GM21825 (cell line): Measurements from ENCODE around the gene KDM5B.
"Not testable (repeated sequence)": the region's sequence is repeated elsewhere in the genome, so short reads cannot be mapped to it uniquely, and the experiment has no call there.

Experiments used
- ATAC-seq: cut with Tn5 transposase; IDR thresholded peaks from one replicate; pipeline ENCODE4 v1.9.1; 2021; ENCODE audit warnings: mild to moderate bottlenecking, moderate library complexity; ENCODE audit not compliant: unreplicated experiment

KDM5B gene

DNA sequence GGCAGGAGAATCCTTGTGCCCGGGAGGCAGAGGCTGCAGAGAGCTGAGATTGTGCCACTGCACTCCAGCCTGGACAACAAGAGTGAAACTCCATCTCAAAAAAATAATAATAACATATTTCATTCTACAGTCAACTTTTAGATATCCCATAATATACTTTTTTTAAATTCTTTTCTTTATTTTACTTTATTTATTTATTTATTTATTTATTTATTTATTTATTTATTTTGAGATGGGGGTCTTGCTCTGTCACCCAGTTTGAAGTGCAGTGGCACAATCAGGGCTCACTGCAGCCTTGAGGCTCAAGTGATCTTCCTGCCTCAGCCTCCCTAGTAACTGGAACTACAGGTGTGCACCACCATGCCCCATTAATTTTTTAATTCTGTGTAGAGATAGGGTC lies 94.0 kb downstream of the KDM5B start:
- ATAC-seq, result not testable (repeated sequence)

DNA sequence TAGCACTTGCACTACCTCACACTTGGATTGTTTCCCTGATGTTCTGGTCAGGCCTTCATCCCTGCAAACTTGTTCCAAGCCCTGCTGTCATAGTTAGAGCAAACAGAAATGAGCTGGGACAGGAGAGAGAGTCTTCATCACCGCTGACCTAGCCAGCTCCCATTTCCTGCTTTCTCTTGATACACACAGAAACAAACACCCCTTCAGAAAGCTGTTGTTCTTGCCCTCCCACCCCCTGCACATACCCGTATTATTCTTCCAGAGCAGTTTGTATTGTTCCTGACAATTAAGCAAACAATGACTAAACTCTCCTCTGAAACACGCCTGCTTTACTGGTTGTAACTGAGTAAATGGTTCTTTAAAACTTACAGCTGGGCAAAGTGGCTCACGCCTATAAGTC lies 95.1 kb downstream of the KDM5B start:
- no peak for ATAC-seq

DNA sequence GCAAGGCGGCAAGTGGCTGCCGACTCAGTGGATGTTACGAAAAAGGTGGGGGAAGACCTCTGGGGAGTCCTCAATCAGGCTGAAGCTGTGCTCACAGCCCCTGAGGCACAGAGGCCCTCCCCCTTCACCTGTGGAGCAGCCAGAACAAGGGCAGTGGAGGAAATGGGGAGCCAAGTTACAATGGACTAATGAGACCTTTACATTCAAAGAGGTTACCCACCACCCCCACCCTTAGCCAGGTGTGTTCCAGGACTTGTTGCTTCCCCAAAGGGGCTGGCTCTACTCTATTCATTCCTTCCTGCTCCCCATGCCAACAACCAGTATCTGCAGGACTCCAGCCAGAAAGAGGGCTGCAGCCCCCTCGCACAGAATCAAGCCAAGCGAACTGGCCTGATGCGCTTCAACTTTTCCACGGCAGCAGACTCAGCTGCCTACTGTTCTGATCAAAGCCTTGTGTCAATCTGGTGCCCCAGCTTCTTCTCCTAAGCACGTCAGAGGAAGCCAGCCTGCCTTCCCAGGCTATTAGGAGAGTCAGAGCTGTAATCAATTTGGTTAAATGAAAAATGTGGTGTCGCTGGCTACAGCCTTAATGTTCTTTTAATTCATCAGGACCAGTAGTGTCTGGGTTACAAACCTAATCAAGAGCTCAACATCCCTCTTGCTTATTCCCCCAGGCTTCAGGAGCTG lies 96.1 kb downstream of the KDM5B start:
- ATAC-seq, result no peak

- ATAC-seq, result no peak
These were observed 97.9 kb downstream of the KDM5B start, which contains the start of gene SYT2 for GRCh38 chr1:202710070-202711045. Gene SYT2, minus strand, starts transcription at chr1:202710454. Its CDS starts 104,682 bp downstream, at chr1:202605772.

- no peak for ATAC-seq
These were observed 98.8 kb downstream of the KDM5B start for GRCh38 chr1:202709276-202710041.

- no peak for ATAC-seq
These were observed 99.6 kb downstream of the KDM5B start for GRCh38 chr1:202708456-202709275.

DNA sequence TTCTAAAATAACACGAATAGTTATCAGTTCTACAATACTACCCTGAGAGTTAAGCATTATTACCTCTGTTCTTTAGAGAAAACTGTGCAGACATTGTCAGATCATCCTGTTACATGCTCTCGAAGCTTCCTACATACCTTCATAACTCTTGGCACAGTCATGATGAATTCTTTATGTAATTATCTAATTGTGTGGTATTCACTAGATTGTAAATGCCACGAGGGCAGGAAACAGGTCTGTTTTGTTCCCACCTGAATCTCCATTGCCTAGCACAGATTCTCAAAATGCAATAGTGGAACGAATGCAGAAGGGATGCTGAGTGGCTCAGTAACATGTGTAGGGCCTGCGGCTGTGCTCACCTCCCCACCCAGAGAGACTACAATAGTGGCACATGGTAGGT lies 101.4 kb downstream of the KDM5B start:
- ATAC-seq, result no peak

GRCh38 chr1:202704601-202705000 lies 103.6 kb downstream of the KDM5B start:
- no peak for ATAC-seq

- no peak for ATAC-seq
These were observed 105.0 kb downstream of the KDM5B start for GRCh38 chr1:202703191-202703590.

- ATAC-seq, result no peak
These were observed 106.1 kb downstream of the KDM5B start for GRCh38 chr1:202702088-202702487.

- no peak for ATAC-seq
These were observed 107.0 kb downstream of the KDM5B start for GRCh38 chr1:202701200-202701599.

- ATAC-seq, result no peak
These were observed 108.2 kb downstream of the KDM5B start for GRCh38 chr1:202700061-202700460.

- ATAC-seq, result no peak
These were observed 109.9 kb downstream of the KDM5B start for GRCh38 chr1:202698276-202698675.

GRCh38 chr1:202697038-202697437 lies 111.2 kb downstream of the KDM5B start:
- ATAC-seq, result no peak

DNA sequence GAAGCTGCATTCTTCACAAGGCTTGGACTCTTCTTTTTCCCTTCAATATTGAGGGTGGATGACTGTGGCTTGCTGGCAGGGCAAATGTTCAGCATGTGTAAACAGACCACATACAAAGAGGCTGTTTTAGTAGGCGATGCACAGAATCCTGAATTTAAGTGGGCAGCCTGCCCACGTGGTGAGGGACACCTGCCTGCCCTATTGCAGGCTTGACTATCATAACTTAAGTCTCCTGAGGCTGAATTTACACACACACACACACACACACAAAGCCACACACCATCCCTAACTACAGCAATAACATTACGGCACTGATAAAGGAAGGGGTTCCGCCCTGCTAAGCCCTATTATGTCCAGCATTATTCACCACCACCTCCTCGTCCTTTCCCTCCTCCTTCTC lies 113.9 kb downstream of the KDM5B start:
- ATAC-seq, result no peak

DNA sequence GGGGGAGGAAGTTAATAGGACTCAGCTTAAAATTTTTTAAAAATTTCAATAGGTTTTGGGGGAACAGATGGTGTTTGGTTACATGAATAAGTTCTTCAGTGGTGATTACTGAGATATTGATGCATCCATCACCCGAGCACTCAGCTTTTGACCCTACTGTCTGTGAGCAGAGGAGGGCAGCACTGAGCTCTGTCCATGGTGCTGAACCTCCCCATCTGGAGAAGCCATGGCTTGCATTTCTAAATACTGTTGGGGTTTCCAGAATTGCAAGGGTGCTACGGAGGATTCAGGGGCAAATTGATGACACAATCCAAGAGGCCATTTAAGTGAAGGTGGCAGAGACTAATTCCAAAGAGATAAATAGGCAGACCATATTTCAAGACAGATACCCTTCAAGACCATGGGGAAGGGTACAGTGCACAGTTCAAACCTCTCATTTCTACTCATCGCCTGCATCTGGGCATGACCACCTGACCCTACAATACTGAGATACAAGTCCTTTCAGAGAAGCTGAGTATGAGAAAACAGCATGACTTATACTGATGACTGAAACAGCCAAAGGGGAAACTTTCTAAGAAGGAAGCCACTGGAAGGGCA lies 115.2 kb downstream of the KDM5B start:
- no peak for ATAC-seq

GRCh38 chr1:202691816-202692215 lies 116.4 kb downstream of the KDM5B start:
- ATAC-seq, result no peak

GRCh38 chr1:202689493-202690342 lies 118.5 kb downstream of the KDM5B start:
- ATAC-seq, result no peak

DNA sequence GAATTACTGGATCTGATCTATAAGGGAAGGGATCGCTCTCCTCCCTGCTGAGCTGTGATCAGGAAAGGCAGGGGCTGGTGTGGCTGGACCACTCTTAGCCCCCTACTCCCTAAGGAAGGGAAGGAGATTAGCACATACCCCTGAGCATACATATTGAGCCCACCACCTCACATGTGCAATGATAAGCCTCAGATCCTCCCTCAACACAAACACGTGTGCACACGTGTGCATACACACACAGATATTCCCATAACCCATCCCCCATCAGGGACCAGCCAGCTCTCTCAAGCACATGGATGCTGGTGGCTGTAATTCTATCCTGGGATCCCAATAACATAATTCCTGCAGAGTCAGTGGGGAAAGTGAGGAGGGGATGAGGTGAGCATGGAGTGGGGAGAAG lies 119.1 kb downstream of the KDM5B start:
- ATAC-seq, result no peak
